ENCODE measurements around the gene ANKRD13A.

DNA sequence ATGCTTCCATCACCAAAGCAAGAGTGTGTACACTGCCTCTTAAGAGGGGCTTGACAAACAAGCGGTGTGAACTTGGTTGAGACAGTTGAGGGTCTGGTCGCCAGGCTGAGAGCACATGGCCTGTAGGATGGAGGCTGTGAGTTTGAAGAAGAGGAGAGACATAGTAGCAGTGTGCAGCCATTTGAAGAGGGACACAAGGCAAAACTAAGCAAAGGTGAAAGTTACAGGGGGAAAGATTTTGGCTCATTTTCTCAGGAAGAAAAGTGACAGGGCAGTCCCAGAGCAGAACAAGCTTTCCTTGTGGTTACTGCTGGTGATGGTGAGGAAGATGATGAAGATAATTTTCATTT, 60.4 kb downstream of the ANKRD13A start:
- TF ChIP-seq RAD21 (IDR thresholded peaks at IDR 0.05 in 1 of 2, conservative IDR thresholded peaks at IDR 0.05 in 1 of 2; ENCODE audit: low read depth in 2 of 2, low read length in 2 of 2) (no peak), NRF1 (IDR thresholded peaks at IDR 0.05; ENCODE audit: low read depth, low read length) (no peak), SRF (IDR thresholded peaks at IDR 0.05; ENCODE audit: low read depth, low read length) (no peak), CBX8 (IDR thresholded peaks at IDR 0.05; ENCODE audit: borderline replicate concordance, low read depth, low read length) (no peak), YY1 (IDR thresholded peaks at IDR 0.05; ENCODE audit: low read depth, low read length) (no peak), CHD1 (IDR thresholded peaks at IDR 0.05; ENCODE audit: low read depth, low read length) (no peak)
- TF ChIP-seq, protein P1, sequence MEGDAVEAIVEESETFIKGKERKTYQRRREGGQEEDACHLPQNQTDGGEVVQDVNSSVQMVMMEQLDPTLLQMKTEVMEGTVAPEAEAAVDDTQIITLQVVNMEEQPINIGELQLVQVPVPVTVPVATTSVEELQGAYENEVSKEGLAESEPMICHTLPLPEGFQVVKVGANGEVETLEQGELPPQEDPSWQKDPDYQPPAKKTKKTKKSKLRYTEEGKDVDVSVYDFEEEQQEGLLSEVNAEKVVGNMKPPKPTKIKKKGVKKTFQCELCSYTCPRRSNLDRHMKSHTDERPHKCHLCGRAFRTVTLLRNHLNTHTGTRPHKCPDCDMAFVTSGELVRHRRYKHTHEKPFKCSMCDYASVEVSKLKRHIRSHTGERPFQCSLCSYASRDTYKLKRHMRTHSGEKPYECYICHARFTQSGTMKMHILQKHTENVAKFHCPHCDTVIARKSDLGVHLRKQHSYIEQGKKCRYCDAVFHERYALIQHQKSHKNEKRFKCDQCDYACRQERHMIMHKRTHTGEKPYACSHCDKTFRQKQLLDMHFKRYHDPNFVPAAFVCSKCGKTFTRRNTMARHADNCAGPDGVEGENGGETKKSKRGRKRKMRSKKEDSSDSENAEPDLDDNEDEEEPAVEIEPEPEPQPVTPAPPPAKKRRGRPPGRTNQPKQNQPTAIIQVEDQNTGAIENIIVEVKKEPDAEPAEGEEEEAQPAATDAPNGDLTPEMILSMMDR (IDR thresholded peaks at IDR 0.05; ENCODE audit: control extremely low read depth in 1 of 3, insufficient read depth in 1 of 3, low read depth in 1 of 3, low read length in 3 of 3): no peak

Data from H1 (cell line).